ENCODE measurements around the gene AFM.

AFM gene

GRCh38 chr4:73468170-73468569, 13.4 kb upstream of the AFM start:
- Histone ChIP-seq H3K9me3 (ENCODE audit: control insufficient read depth, insufficient read depth, low read depth, low read length) (no peaks in the 10 kb centered on the region), H3K4me1 (ENCODE audit: control insufficient read depth, insufficient read depth, low read length) (no peaks in the 10 kb centered on the region), H3K36me3 (ENCODE audit: control insufficient read depth in 2 of 2, insufficient read depth in 1 of 2, low read length in 2 of 2) (no peaks in the 10 kb centered on the region), H3K27ac (ENCODE audit: extremely low read depth, low read depth, low read length) (no peak overlapping the region), H3K4me3 (ENCODE audit: low read depth, low read length) (no peak overlapping the region)
- TF ChIP-seq FEZF1 (tag by site-specific recombination; IDR thresholded peaks at IDR 0.05) = no peak
- TF ChIP-seq ZNF664 (tag by site-specific recombination; IDR thresholded peaks at IDR 0.05) = no peak
- TF ChIP-seq, protein P1, sequence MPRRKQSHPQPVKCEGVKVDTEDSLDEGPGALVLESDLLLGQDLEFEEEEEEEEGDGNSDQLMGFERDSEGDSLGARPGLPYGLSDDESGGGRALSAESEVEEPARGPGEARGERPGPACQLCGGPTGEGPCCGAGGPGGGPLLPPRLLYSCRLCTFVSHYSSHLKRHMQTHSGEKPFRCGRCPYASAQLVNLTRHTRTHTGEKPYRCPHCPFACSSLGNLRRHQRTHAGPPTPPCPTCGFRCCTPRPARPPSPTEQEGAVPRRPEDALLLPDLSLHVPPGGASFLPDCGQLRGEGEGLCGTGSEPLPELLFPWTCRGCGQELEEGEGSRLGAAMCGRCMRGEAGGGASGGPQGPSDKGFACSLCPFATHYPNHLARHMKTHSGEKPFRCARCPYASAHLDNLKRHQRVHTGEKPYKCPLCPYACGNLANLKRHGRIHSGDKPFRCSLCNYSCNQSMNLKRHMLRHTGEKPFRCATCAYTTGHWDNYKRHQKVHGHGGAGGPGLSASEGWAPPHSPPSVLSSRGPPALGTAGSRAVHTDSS (tag by site-specific recombination; IDR thresholded peaks at IDR 0.05) = no peak
- TF ChIP-seq SCRT2 (tag by site-specific recombination; IDR thresholded peaks at IDR 0.05) = no peak
- TF ChIP-seq ZNF211 (tag by site-specific recombination; IDR thresholded peaks at IDR 0.05; ENCODE audit: low read depth) = no peak
- no peak for TF ChIP-seq ZNF391 (tag by site-specific recombination; IDR thresholded peaks at IDR 0.05; ENCODE audit: borderline replicate concordance, low read depth)
- ChIA-PET CTCF (interaction anchor here (1.2 kb wide), 1 partner anchor 34 kb away, joined by 3 read pairs; no protein-coding TSS in a partner anchor), POLR2A (no interaction called here)

DNA sequence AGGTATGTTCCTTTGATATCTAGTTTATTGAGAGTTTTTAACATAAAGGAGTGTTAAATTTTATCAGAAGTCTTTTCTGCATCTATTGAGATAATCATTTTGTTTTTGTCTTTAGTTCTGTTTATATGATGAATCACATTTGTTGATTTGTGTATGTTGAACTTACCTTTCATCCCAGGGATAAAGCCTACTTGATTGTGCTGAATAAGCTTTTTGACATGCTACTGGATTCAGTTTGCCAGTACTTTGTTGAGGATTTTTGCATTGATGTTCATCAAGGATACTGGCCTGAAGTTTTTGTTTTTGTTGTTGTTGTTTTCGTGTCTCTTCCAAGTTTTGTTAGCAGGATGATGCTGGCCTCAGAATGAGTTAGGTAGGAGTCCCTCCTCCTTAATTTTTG, 10.8 kb upstream of the AFM start:
- no peaks in the 10 kb centered on the region for H3K9me3 ChIP-seq (ENCODE audit: control insufficient read depth, insufficient read depth, low read depth, low read length)
- ChIA-PET CTCF (interaction anchor here (1.5 kb wide), 1 partner anchor 24 kb away, joined by 5 read pairs; no protein-coding TSS in a partner anchor), POLR2A (no interaction called here)

DNA sequence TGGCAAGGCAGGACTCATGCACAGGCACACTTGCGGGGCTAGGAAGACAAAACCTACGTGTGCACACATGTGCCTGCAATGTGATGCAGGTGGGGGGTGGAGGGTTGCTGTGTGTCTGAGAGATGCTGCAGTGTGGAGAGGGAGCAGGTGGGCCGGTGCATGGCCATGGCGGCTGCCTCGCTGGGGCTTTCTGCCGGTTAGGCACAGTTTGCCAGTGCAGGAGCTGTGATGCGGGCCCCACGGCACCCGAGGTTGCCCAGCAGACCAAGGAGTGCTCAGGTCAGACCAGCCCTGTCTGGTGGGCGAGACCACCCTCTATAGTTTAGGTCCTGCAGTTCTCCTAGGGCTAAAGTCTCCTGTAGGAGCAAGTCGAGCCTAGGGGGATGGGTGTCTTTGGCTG, 4.4 kb upstream of the AFM start:
- H3K4me1 ChIP-seq (ENCODE audit: control insufficient read depth, insufficient read depth, low read length) = no peaks in the 10 kb centered on the region
- no peak overlapping the region for H3K27ac ChIP-seq (ENCODE audit: extremely low read depth, low read depth, low read length)
- H3K36me3 ChIP-seq (ENCODE audit: control insufficient read depth in 2 of 2, insufficient read depth in 1 of 2, low read length in 2 of 2) = no peaks in the 10 kb centered on the region
- CTCF ChIA-PET = no interaction called here
- POLR2A ChIA-PET = no interaction called here
- H3K4me3 ChIP-seq (ENCODE audit: low read depth, low read length) = no peak overlapping the region
- H3K9me3 ChIP-seq (ENCODE audit: control insufficient read depth, insufficient read depth, low read depth, low read length) = no peaks in the 10 kb centered on the region
- TF ChIP-seq, protein P2, sequence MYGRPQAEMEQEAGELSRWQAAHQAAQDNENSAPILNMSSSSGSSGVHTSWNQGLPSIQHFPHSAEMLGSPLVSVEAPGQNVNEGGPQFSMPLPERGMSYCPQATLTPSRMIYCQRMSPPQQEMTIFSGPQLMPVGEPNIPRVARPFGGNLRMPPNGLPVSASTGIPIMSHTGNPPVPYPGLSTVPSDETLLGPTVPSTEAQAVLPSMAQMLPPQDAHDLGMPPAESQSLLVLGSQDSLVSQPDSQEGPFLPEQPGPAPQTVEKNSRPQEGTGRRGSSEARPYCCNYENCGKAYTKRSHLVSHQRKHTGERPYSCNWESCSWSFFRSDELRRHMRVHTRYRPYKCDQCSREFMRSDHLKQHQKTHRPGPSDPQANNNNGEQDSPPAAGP (tag by site-specific recombination; IDR thresholded peaks at IDR 0.05) = no peak
- no peak for TF ChIP-seq ZBTB17 (tag by site-specific recombination; IDR thresholded peaks at IDR 0.05)
- TF ChIP-seq SETDB1 (IDR thresholded peaks at IDR 0.05; ENCODE audit: insufficient read length, low read length) = no peak
- TF ChIP-seq ZNF114 (tag by site-specific recombination; IDR thresholded peaks at IDR 0.05) = no peak
- TF ChIP-seq ZNF830 (tag by site-specific recombination; IDR thresholded peaks at IDR 0.05; ENCODE audit: low read depth) = no peak

More for the DNA sequence above, 10.8 kb upstream of the AFM start:
- TF ChIP-seq ZNF221 (tag by site-specific recombination; IDR thresholded peaks at IDR 0.05; ENCODE audit: borderline replicate concordance) (no peak), ZNF596 (tag by site-specific recombination; IDR thresholded peaks at IDR 0.05) (no peak), ZNF777 (tag by site-specific recombination; IDR thresholded peaks at IDR 0.05; ENCODE audit: borderline replicate concordance) (no peak), ZNF610 (tag by site-specific recombination; IDR thresholded peaks at IDR 0.05; ENCODE audit: borderline replicate concordance) (no peak), ZNF335 (tag by site-specific recombination; conservative IDR thresholded peaks at IDR 0.05) (no peak), OVOL3 (tag by site-specific recombination; IDR thresholded peaks at IDR 0.05) (no peak), ZNF747 (tag by site-specific recombination; IDR thresholded peaks at IDR 0.05) (no peak), ZNF785 (tag by site-specific recombination; IDR thresholded peaks at IDR 0.05) (no peak), ZNF830 (tag by site-specific recombination; IDR thresholded peaks at IDR 0.05; ENCODE audit: low read depth) (no peak), YY1 (tag by site-specific recombination; IDR thresholded peaks at IDR 0.05) (no peak), ZNF391 (tag by site-specific recombination; IDR thresholded peaks at IDR 0.05; ENCODE audit: borderline replicate concordance, low read depth) (no peak), SALL2 (tag by site-specific recombination; IDR thresholded peaks at IDR 0.05; ENCODE audit: borderline replicate concordance) (no peak), ZNF623 (tag by site-specific recombination; IDR thresholded peaks at IDR 0.05) (no peak)
- TF ChIP-seq, protein P3, sequence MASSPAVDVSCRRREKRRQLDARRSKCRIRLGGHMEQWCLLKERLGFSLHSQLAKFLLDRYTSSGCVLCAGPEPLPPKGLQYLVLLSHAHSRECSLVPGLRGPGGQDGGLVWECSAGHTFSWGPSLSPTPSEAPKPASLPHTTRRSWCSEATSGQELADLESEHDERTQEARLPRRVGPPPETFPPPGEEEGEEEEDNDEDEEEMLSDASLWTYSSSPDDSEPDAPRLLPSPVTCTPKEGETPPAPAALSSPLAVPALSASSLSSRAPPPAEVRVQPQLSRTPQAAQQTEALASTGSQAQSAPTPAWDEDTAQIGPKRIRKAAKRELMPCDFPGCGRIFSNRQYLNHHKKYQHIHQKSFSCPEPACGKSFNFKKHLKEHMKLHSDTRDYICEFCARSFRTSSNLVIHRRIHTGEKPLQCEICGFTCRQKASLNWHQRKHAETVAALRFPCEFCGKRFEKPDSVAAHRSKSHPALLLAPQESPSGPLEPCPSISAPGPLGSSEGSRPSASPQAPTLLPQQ (tag by site-specific recombination; IDR thresholded peaks at IDR 0.05) = no peak
- H3K4me1 ChIP-seq (ENCODE audit: control insufficient read depth, insufficient read depth, low read length) = no peaks in the 10 kb centered on the region
- H3K36me3 ChIP-seq (ENCODE audit: control insufficient read depth in 2 of 2, insufficient read depth in 1 of 2, low read length in 2 of 2) = no peaks in the 10 kb centered on the region
- H3K27ac ChIP-seq (ENCODE audit: extremely low read depth, low read depth, low read length) = no peak overlapping the region
- no peak overlapping the region for H3K4me3 ChIP-seq (ENCODE audit: low read depth, low read length)

All from HEK293 (cell line).